GM12878 (cell line): ENCODE results near the gene TAF6L. TPM values are rescaled to one million over a fixed set of nuclear protein-coding genes. Genes with fewer than 3 reads are reported as not detected.
A peak's percentile ranks its signal among the peaks of the same experiment; 100 is the strongest.

ENCODE experiments used
- ATAC-seq: fragments of 200-7000 bp; cut with Tn5 transposase; 3 replicates; pipeline ENCODE4 v1.9.1; 2020; ENCODE audit warnings: mild to moderate bottlenecking, moderate library complexity
- BruUV-seq: library from RNA; stranded (reverse); fragments of 400-500 nt; replicated peaks from 2 replicates; lab custom pipeline; 2021; lab: Mats Ljungman, UMichigan
- CTCF ChIA-PET: fragments of 300-600 bp; sonication (Branson Sonifier 250); formaldehyde crosslinking; extraction: SDS; loops from one replicate; lab custom pipeline; 2021; ENCODE audit warnings: inconsistent platforms; lab: Yijun Ruan, JAX
- POLR2A ChIA-PET: fragments of 350-600 bp; formaldehyde crosslinking; extraction: SDS; loops from one replicate; lab custom pipeline; 2021; ENCODE audit warnings: inconsistent platforms; lab: Charles Lee
- RAD21 ChIA-PET: fragments of 300-600 bp; sonication (Branson Sonifier 250); formaldehyde crosslinking; loops from one replicate; lab custom pipeline; 2023; ENCODE audit warnings: antibody characterized with exemption; ENCODE audit not compliant: unreplicated experiment; lab: Charles Lee
- SMC1A ChIA-PET: fragments of 300-600 bp; sonication (Branson Sonifier 250); formaldehyde crosslinking; loops from one replicate; lab custom pipeline; 2023; ENCODE audit not compliant: unreplicated experiment, uncharacterized antibody; lab: Charles Lee
- DNase-seq: peaks from one replicate; pipeline ENCODE4 v3.0.0-alpha.2; 2011; ENCODE audit warnings: low read depth, low spot score
- FAIRE-seq: peaks from 3 replicates; lab custom pipeline; 2011; peaks lifted over from hg19 to GRCh38; lab: Jason Lieb, UNC
- H2AFZ ChIP-seq: 2 replicates; pipeline ENCODE4 v1.6.0; 2011; ENCODE audit warnings: low read depth, low read length, control low read depth; ENCODE audit not compliant: control insufficient read depth
- H3K27ac ChIP-seq: 2 replicates; pipeline ENCODE4 v1.5.1; 2011; ENCODE audit warnings: control low read depth; ENCODE audit not compliant: control insufficient read depth, insufficient read depth
- H3K27me3 ChIP-seq, 2 experiments: replicated peaks in 1 of 2; 2 replicates each; pipeline versions ENCODE4 v1.6.0 to v1.6.1; 2011; ENCODE audit warnings: low read length in 1 of 2; ENCODE audit not compliant: control insufficient read depth in 2 of 2, insufficient read depth in 2 of 2
- H3K36me3 ChIP-seq, 2 experiments: 2 replicates each; pipeline ENCODE4 v1.5.1; 2011; ENCODE audit warnings: low read length in 1 of 2; ENCODE audit not compliant: control insufficient read depth in 2 of 2, insufficient read depth in 2 of 2
- H3K4me1 ChIP-seq: 2 replicates; pipeline ENCODE4 v1.6.1; 2011; ENCODE audit warnings: mild to moderate bottlenecking, low read length, moderate library complexity, mixed read lengths; ENCODE audit not compliant: control insufficient read depth, insufficient read depth
- H3K4me2 ChIP-seq: 2 replicates; pipeline ENCODE4 v1.6.0; 2011; ENCODE audit warnings: control low read depth; ENCODE audit not compliant: control insufficient read depth, insufficient read depth
- H3K4me3 ChIP-seq: fragments of 200-600 bp; sonication (generic); 2 replicates; pipeline ENCODE4 v1.5.1; 2016
- H3K79me2 ChIP-seq: 2 replicates; pipeline ENCODE4 v1.6.0; 2011; ENCODE audit warnings: low read length; ENCODE audit not compliant: control insufficient read depth, insufficient read depth
- H3K9ac ChIP-seq: 2 replicates; pipeline ENCODE4 v1.8.0; 2011; ENCODE audit warnings: low read length, control low read depth, mixed read lengths; ENCODE audit not compliant: control insufficient read depth, insufficient read depth
- H3K9me3 ChIP-seq: replicated peaks from 3 replicates; pipeline ENCODE4 v1.5.1; 2011; ENCODE audit warnings: mild to moderate bottlenecking, low read length; ENCODE audit not compliant: control insufficient read depth, insufficient read depth
- H4K20me1 ChIP-seq: 2 replicates; pipeline ENCODE4 v1.6.0; 2011; ENCODE audit not compliant: control insufficient read depth, insufficient read depth
- ATF7 ChIP-seq: fragments of 450-650 bp; IDR thresholded peaks from 2 replicates; pipeline ENCODE4 v1.6.1; 2016; ENCODE audit warnings: low read depth, mild to moderate bottlenecking
- CHD2 ChIP-seq: IDR thresholded peaks from 2 replicates; pipeline ENCODE4 v1.6.1; 2011; ENCODE audit warnings: low read depth, low read length, improper control_type of control experiment, borderline replicate concordance
- KAT2A ChIP-seq: conservative IDR thresholded peaks from 2 replicates; pipeline ENCODE4 v1.6.1; 2011; ENCODE audit warnings: low read depth, low read length; ENCODE audit not compliant: control insufficient read depth
- NR2F1 ChIP-seq: fragments of 450-650 bp; conservative IDR thresholded peaks from 2 replicates; pipeline ENCODE4 v1.6.1; 2017; ENCODE audit warnings: mild to moderate bottlenecking
- POU2F2 ChIP-seq: IDR thresholded peaks from 3 replicates; pipeline ENCODE4 v1.6.1; 2011; ENCODE audit warnings: low read depth, mild to moderate bottlenecking, low read length, borderline replicate concordance
- RB1 ChIP-seq: fragments of 450-650 bp; formaldehyde crosslinking; IDR thresholded peaks from 2 replicates; pipeline ENCODE4 v1.6.1; 2017; ENCODE audit warnings: mild to moderate bottlenecking, borderline replicate concordance
- RUNX3 ChIP-seq: IDR thresholded peaks from 2 replicates; pipeline ENCODE4 v1.6.1; 2012; ENCODE audit warnings: low read length, inconsistent platforms
- SIN3A ChIP-seq: IDR thresholded peaks from 2 replicates; pipeline ENCODE4 v1.6.1; 2012; ENCODE audit warnings: low read depth, low read length, improper control_type of control experiment
- SUPT20H ChIP-seq: IDR thresholded peaks from 2 replicates; pipeline ENCODE4 v1.6.1; 2011; ENCODE audit warnings: low read depth, mild to moderate bottlenecking, low read length, moderate library complexity, borderline replicate concordance; ENCODE audit not compliant: control insufficient read depth
- SUZ12 ChIP-seq: fragments of 200-600 bp; sonication (generic); IDR thresholded peaks from one replicate; pipeline ENCODE4 v1.6.1; 2018; ENCODE audit warnings: antibody characterized with exemption, mild to moderate bottlenecking; ENCODE audit not compliant: unreplicated experiment
- ZNF384 ChIP-seq: IDR thresholded peaks from 2 replicates; pipeline ENCODE4 v1.6.1; 2012; ENCODE audit warnings: low read depth, mild to moderate bottlenecking, low read length, improper control_type of control experiment, borderline replicate concordance
- WGBS: methylation state at CpG from one replicate; pipeline ENCODE4 v1.1.6; 2016; ENCODE audit warnings: low lambda C conversion rate; ENCODE audit not compliant: insufficient replicate concordance, insufficient coverage; ENCODE audit errors: missing lambda C conversion rate; 5-methylcytosine and 5-hydroxymethylcytosine counted together
- in situ Hi-C: fragments of 300-500 bp; cut with MboI; formaldehyde crosslinking; loops from 9 replicates; pipeline ENCODE4 v1.14.3; 2018; ENCODE audit warnings: mixed read lengths
- intact Hi-C: fragments of 100-400 bp; cut with micrococcal nuclease; formaldehyde crosslinking; loops from one replicate; pipeline ENCODE4 v1.14.2; 2022; ENCODE audit not compliant: unreplicated experiment
- polyA plus RNA-seq, 11 experiments: library from polyadenylated mRNA; depleted of rRNA in 4 of 11; unstranded in 6 of 11; stranded (reverse) in 5 of 11; fragments of >200 nt; fragmentation: Nextera tagmentation in 4 of 11; fragmentation: Illumina TruSeq in 1 of 11; extraction: Ambion mirVana in 4 of 11; extraction: Trizol in 1 of 11; gene quantifications; 1 replicate in 1 of 11; 2 replicates in 10 of 11; pipeline versions ENCODE4 v1.2.1 to v1.2.3, GENCODE V29; 2011 to 2016; ENCODE audit warnings: inconsistent platforms in 2 of 11, missing spikeins in 2 of 11, low read depth in 1 of 11
- total RNA-seq, 4 experiments: library from RNA; depleted of rRNA in 3 of 4; stranded (reverse); fragments of >200 nt in 3 of 4; fragmentation: Illumina TruSeq in 1 of 4; extraction: Trizol in 1 of 4; gene quantifications; 2 replicates each; pipeline versions ENCODE4 v1.2.1 to v1.2.3, GENCODE V29; 2013 to 2021
- TF ChIP-seq, protein P1 (sequence below): fragments of 450-650 bp; IDR thresholded peaks from 2 replicates; pipeline ENCODE4 v1.6.1; 2017; ENCODE audit warnings: mild to moderate bottlenecking, moderate library complexity
- TF ChIP-seq, protein P2 (sequence below), 3 experiments: IDR thresholded peaks in 2 of 3; conservative IDR thresholded peaks in 1 of 3; 2 replicates each; pipeline ENCODE4 v1.5.1; 2011; ENCODE audit warnings: low read depth in 3 of 3, low read length in 3 of 3, mild to moderate bottlenecking in 3 of 3, control low read depth in 2 of 3, moderate library complexity in 2 of 3, inconsistent platforms in 1 of 3, mixed read lengths in 1 of 3; ENCODE audit not compliant: control insufficient read depth in 2 of 3, insufficient read depth in 1 of 3; ENCODE audit errors: extremely low read depth in 1 of 3
- TF ChIP-seq, protein P3 (sequence below): IDR thresholded peaks from 2 replicates; pipeline ENCODE4 v1.6.1; 2012; ENCODE audit warnings: low read length, inconsistent platforms

Gene TAF6L
- total and polyA plus RNA-seq, 10 of the 15 experiments (the other 5 are each of a cell fraction or from before 2014, with no cell fraction given) = 0.15 to 35.6 (median 19.0) TPM

DNA sequence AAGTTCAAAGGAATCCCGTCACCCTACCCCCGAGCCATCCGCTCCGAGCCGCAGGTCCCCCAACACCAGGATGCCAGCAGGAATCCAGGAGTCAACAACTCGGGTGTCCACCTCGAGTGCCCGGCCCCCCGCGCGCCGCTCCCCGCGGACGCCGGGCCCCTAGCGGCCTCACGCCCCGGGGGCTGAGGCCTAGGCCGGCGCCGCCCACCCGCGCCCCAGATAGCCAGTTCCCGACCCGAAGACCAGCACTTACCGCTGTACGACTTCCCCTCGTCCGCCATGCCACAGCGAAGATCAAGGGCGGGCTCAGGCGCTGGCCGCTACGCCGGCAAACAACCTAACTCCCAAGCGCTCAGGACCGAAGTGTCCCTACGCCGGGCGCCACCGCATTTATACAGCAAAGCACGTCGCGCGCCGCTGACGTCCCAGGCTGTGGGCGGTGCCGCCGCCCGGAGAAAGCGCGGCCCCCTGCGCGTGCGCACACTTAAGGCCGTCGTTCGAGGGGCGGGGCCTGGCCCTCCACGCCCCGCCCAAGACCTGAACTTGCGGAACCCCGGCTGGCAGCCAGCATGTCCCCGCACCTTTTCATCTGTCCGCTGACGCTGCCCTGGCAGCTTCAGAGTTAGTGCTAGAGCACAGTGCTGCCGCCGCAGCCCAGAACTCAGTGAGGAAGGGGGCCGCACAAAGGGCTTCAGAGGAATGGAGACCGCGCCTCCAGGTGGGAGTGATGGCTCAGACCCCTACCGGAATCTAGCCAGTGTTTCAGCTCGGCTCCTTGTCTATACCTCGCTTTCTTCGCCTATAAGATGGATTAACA, 34.1 kb downstream of the TAF6L start, which contains the start of gene NXF1:
TSS of gene NXF1 (minus strand) at position 365 of the 817 bp plus-strand sequence. CDS start at position 281, 84 bp downstream.
- POLR2A ChIA-PET = interaction anchor here (0.6 to 2.2 kb wide), 22 partner anchors 9 to 140 kb away, joined by 3 to 17 read pairs (median 5); partner anchors contain the start of genes C11orf98, CSKMT, HNRNPUL2 and STX5
- peak within 1 kb of the TSS; percentile 95 for H3K9ac ChIP-seq
- H3K79me2 ChIP-seq = peaks cover 25% of the 10 kb centered on the region
- SMC1A ChIA-PET = interaction anchor here (0.8 to 2.1 kb wide), 9 partner anchors 11 to 77 kb away, joined by 3 to 10 read pairs (median 4); partner anchors contain the start of gene STX5
- peak; percentile 74 for FAIRE-seq
- H3K27ac ChIP-seq = peak within 1 kb of the TSS; percentile 86
- H3K27me3 ChIP-seq = no peaks in the 10 kb centered on the region
- DNase-seq = peak; percentile 80
- CTCF ChIA-PET = interaction anchor here (0.9 to 1.9 kb wide), 7 partner anchors 11 to 124 kb away, joined by 3 to 15 read pairs (median 3); no protein-coding TSS in a partner anchor
- BruUV-seq = no TSS peak
- H4K20me1 ChIP-seq = no peaks in the 10 kb centered on the region
- intact Hi-C loops (loop anchor here (1.0 to 2.0 kb wide), 2 partner anchors 18 to 78 kb away; partner anchors contain the start of genes HNRNPUL2 and TMEM179B), in situ Hi-C loops (no loop called here)
- peaks cover 8 to 22% of the 10 kb centered on the region in 2 experiments for H3K36me3 ChIP-seq
- WGBS = 1% methylated on average over 77 of the region's 77 CpGs
- no peaks in the 10 kb centered on the region for H3K9me3 ChIP-seq
- RAD21 ChIA-PET = interaction anchor here (0.9 to 2.0 kb wide), 8 partner anchors 18 to 76 kb away, joined by 3 to 9 read pairs (median 4); partner anchors contain the start of genes POLR2G, STX5, TEX54 and TMEM179B
- peak within 1 kb of the TSS; percentile 91 for H3K4me2 ChIP-seq
- ATAC-seq = peak; percentile 89
- peak within 1 kb of the TSS; percentile 94 for H2AFZ ChIP-seq
- peaks cover 16% of the 10 kb centered on the region for H3K4me1 ChIP-seq
- peak within 1 kb of the TSS; percentile 85 for H3K4me3 ChIP-seq
- peak; percentile 72 for TF ChIP-seq NR2F1
- TF ChIP-seq, protein P1, sequence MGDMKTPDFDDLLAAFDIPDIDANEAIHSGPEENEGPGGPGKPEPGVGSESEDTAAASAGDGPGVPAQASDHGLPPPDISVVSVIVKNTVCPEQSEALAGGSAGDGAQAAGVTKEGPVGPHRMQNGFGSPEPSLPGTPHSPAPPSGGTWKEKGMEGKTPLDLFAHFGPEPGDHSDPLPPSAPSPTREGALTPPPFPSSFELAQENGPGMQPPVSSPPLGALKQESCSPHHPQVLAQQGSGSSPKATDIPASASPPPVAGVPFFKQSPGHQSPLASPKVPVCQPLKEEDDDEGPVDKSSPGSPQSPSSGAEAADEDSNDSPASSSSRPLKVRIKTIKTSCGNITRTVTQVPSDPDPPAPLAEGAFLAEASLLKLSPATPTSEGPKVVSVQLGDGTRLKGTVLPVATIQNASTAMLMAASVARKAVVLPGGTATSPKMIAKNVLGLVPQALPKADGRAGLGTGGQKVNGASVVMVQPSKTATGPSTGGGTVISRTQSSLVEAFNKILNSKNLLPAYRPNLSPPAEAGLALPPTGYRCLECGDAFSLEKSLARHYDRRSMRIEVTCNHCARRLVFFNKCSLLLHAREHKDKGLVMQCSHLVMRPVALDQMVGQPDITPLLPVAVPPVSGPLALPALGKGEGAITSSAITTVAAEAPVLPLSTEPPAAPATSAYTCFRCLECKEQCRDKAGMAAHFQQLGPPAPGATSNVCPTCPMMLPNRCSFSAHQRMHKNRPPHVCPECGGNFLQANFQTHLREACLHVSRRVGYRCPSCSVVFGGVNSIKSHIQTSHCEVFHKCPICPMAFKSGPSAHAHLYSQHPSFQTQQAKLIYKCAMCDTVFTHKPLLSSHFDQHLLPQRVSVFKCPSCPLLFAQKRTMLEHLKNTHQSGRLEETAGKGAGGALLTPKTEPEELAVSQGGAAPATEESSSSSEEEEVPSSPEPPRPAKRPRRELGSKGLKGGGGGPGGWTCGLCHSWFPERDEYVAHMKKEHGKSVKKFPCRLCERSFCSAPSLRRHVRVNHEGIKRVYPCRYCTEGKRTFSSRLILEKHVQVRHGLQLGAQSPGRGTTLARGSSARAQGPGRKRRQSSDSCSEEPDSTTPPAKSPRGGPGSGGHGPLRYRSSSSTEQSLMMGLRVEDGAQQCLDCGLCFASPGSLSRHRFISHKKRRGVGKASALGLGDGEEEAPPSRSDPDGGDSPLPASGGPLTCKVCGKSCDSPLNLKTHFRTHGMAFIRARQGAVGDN = peak; percentile 96
- TF ChIP-seq CHD2 = peak; percentile 40; the same call in 1 of the 2 replicates
- TF ChIP-seq ATF7 = no peak
- TF ChIP-seq ZNF384 = 0 out of 2 replicates have a peak, but pooled peaks have one; percentile 16
- no peak for TF ChIP-seq SUZ12
- TF ChIP-seq SUPT20H = no peak
- TF ChIP-seq, protein P2, sequence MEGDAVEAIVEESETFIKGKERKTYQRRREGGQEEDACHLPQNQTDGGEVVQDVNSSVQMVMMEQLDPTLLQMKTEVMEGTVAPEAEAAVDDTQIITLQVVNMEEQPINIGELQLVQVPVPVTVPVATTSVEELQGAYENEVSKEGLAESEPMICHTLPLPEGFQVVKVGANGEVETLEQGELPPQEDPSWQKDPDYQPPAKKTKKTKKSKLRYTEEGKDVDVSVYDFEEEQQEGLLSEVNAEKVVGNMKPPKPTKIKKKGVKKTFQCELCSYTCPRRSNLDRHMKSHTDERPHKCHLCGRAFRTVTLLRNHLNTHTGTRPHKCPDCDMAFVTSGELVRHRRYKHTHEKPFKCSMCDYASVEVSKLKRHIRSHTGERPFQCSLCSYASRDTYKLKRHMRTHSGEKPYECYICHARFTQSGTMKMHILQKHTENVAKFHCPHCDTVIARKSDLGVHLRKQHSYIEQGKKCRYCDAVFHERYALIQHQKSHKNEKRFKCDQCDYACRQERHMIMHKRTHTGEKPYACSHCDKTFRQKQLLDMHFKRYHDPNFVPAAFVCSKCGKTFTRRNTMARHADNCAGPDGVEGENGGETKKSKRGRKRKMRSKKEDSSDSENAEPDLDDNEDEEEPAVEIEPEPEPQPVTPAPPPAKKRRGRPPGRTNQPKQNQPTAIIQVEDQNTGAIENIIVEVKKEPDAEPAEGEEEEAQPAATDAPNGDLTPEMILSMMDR (IDR thresholded peaks at IDR 0.05 in 2 of 3, conservative IDR thresholded peaks at IDR 0.05 in 1 of 3; ENCODE audit: control insufficient read depth in 2 of 3, extremely low read depth in 1 of 3, insufficient read depth in 1 of 3, low read depth in 3 of 3, low read length in 3 of 3) = peak in 1 of 3 experiments; percentile 26; a peak in 1 of 6 replicates
- TF ChIP-seq, protein P3, sequence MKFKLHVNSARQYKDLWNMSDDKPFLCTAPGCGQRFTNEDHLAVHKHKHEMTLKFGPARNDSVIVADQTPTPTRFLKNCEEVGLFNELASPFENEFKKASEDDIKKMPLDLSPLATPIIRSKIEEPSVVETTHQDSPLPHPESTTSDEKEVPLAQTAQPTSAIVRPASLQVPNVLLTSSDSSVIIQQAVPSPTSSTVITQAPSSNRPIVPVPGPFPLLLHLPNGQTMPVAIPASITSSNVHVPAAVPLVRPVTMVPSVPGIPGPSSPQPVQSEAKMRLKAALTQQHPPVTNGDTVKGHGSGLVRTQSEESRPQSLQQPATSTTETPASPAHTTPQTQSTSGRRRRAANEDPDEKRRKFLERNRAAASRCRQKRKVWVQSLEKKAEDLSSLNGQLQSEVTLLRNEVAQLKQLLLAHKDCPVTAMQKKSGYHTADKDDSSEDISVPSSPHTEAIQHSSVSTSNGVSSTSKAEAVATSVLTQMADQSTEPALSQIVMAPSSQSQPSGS = no peak
- TF ChIP-seq RUNX3 = peak; percentile 3; the same call in 1 of the 2 replicates
- peak; percentile 92; the same call in 1 of the 2 replicates for TF ChIP-seq RB1
- TF ChIP-seq POU2F2 = peak; percentile 99
- no peak for TF ChIP-seq KAT2A
- peak; percentile 95 for TF ChIP-seq SIN3A
